SJCRH30 (cell line): Measurements from ENCODE around the gene SYT15. TPM values are rescaled to one million over a fixed set of nuclear protein-coding genes. Genes with fewer than 3 reads are reported as not detected.

Source experiments
- DNase-seq, 2 experiments: peaks; one replicate each; pipeline ENCODE4 v3.0.0-alpha.2; 2015 to 2020
- H3K27ac ChIP-seq: fragments of 250-450 bp; sonication (Bioruptor Pico); 2 replicates; pipeline ENCODE4 v1.5.1; 2020; ENCODE audit warnings: mild to moderate bottlenecking, moderate library complexity
- H3K27me3 ChIP-seq: fragments of 250-450 bp; sonication (Bioruptor Pico); 2 replicates; pipeline ENCODE4 v1.5.1; 2020; ENCODE audit warnings: mild to moderate bottlenecking, moderate library complexity
- H3K36me3 ChIP-seq: fragments of 250-450 bp; sonication (Bioruptor Pico); 2 replicates; pipeline ENCODE4 v1.5.1; 2020; ENCODE audit warnings: mild to moderate bottlenecking, moderate library complexity
- H3K4me1 ChIP-seq: fragments of 250-450 bp; sonication (Bioruptor Pico); 2 replicates; pipeline ENCODE4 v1.5.1; 2020; ENCODE audit warnings: mild to moderate bottlenecking, moderate library complexity
- H3K4me3 ChIP-seq: fragments of 250-450 bp; sonication (Bioruptor Pico); 2 replicates; pipeline ENCODE4 v1.5.1; 2020; ENCODE audit warnings: mild to moderate bottlenecking, moderate library complexity
- H3K9me3 ChIP-seq: fragments of 250-450 bp; sonication (Bioruptor Pico); replicated peaks from 2 replicates; pipeline ENCODE4 v1.5.1; 2020; ENCODE audit warnings: mild to moderate bottlenecking, moderate library complexity
- total RNA-seq: library from RNA; depleted of rRNA; stranded (reverse); fragments of >200 nt; shearing (Covaris generic); gene quantifications from 2 replicates; pipeline ENCODE4 v1.2.3, GENCODE V29; 2014

The SYT15 gene
- total RNA-seq, 1 experiment from 2014 or later: not detected

DNA sequence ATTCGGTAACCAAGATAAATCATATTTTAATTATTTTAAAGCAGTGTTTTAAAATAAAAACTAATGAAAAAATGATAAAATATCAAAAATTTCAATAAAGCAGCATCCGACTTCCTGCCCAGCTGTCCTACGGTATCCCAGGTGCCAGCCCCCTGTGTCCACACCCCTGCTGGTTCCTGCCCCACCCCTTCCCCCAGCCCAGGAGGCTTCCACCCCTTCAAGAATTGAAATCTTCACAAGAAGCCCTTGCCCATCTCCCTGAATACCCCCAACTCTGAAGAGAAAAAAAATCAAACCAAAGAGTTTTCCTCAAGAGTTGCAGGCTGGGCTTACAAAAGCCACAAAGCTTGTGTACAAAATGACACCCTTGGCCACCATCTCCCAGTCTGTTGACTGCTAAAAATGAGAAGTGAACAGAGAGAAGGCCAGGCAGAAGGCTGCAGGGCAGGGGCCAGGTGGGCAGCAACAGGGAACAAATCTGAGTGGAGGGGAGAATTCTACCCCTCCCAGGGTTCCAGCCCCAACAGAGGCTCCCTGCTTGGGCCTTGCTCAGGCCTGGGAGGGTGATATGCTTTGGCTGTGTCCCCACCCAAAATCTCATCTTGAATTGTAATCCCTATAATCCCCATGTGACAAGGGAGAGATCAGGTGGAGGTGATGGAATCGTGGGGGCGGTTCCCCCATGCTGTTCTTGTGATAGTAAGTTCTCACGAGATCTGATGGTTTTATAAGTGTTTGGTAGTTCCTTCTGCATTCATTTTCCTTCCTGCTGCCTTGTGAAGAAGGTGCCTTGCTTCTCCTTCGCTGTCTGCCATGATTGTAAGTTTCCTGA lies 37.0 kb upstream of the SYT15 start:
- H3K27me3 ChIP-seq: no peaks in the 10 kb centered on the region; the same call in 1 of the 2 replicates
- H3K4me1 ChIP-seq: no peaks in the 10 kb centered on the region
- H3K9me3 ChIP-seq: no peaks in the 10 kb centered on the region
- no peak overlapping the region for H3K4me3 ChIP-seq
- no peaks in the 10 kb centered on the region for H3K36me3 ChIP-seq
- no peak overlapping the region for H3K27ac ChIP-seq
- DNase-seq: no peak

DNA sequence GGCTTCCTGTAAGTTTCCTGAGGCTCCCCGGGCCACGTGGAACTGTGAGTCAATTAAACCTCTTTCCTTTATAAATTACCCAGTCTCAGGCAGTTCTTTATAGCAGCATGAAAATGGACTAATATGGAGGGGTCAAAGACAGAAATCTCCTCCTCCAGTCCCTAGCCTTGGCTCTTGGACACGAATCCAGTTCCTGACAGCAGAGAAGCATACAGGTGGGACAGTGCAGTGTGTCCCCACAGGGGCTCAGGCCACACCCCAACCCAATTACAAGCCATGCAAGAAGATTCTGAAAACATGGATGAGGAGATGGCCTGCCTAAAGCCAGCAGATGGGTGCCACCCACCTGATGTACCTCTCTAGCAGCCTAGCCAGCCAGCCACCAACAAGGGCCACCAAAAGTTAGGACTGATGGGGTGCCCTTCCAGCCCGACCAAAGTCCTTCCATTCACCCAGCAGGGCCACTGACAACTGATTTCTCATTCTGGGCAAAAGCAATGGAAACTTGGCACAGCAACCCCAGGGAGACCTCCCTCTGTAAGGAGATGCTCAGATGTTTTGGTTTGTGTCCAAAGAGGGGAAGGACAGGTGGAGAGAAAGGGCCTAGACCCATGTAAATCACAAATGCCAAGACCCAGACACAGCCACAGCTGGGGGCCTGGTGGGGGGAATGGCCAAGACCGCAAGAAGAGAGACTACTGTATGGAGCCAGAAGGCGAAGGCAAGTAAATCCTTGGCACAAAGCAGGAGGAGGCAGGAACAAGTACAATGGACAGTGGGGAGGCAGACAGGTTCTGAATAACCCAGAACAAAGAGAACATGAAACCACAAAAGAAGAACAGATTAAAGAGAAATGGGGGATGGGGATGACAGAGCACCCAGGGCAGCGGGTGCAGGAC lies 36.1 kb upstream of the SYT15 start:
- H3K4me1 ChIP-seq: no peaks in the 10 kb centered on the region
- H3K36me3 ChIP-seq: no peaks in the 10 kb centered on the region
- H3K27ac ChIP-seq: no peak overlapping the region
- H3K9me3 ChIP-seq: no peaks in the 10 kb centered on the region
- no peaks in the 10 kb centered on the region; the same call in 1 of the 2 replicates for H3K27me3 ChIP-seq
- no peak for DNase-seq
- H3K4me3 ChIP-seq: no peak overlapping the region

DNA sequence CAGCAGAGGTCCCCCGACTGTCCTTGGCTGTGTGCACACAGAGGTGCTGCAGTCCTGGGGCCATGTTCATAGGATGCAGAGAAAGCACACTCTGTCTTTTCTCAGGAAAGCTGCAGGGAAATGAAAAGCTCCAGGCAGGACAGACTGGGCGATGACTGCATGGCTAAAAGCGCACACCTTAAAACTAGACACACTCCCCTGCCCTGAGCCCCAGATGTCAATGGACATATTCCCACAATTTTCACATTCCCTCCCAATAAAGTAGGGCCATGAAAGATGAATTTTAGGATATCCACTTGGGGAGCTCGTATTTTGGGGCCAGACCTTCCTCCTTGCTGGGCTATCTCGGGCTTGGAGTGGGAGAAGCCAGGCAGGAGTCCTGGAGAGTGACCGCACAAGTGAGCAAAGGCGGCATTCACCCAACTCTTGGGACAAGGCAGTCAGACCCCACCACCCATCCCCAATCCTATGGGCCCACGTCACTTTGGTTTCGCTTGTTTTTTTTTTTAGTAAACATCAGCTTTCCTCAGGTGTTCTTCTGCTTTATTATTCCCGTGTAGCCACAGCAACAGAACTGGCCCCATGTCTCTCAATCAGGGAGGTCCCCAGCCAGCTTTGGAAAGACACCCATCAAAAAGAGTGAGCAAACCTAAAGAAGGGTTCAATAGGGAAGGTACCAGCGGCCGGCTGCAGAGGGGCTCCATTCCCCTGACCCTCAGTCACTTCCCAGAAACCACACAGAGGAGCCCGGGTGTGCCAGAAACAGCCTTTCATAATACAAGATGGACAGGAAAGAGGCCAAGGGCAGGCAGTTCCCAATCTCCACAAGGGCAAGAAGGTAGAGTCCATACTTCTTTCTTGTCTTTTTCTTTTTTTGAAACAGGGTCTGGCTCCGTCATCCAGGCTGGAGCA lies 35.2 kb upstream of the SYT15 start:
- Histone ChIP-seq H3K27me3 (no peaks in the 10 kb centered on the region; the same call in 1 of the 2 replicates), H3K9me3 (no peaks in the 10 kb centered on the region), H3K4me1 (no peaks in the 10 kb centered on the region), H3K27ac (no peak overlapping the region), H3K4me3 (no peak overlapping the region), H3K36me3 (no peaks in the 10 kb centered on the region)
- no peak for DNase-seq

DNA sequence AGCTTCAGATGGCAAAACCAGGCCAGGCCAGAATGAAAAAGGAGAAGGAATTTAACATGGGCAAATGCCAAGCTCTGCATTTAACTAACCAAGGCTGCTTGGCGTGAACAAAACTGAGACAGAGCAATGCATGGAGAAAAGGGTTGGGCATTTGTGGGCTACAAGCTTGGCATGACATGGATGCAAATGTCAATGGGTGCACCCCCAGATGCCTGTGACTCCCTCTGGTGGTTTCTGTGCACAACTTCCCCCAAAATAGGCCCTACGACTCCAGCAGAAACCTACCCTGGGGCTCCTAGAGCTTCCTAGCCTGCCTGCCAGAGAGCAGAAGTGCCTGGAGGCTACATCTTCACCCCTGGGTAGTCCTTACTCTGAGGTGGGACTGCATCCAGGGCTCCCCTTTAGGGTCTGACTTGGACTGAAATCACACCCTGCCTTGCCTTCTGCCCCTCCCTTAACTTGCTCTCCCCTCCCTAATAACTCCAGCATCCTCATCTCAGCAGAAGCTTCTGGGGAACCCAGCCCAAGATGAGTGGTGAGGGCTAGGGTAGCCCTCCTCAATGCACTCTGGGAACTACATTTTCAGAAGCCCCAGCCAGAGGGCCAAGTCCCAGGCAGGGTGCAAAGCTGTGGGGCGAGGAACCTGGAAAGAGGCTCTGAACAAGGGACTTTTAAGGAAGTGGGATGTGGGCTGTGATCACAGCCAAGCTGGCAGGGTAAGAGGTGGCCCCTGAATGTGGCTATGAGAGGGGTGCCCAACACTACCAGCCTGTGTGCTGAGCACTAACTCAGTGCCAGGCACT lies 33.7 kb upstream of the SYT15 start:
- H3K27me3 ChIP-seq: no peaks in the 10 kb centered on the region; the same call in 1 of the 2 replicates
- H3K4me3 ChIP-seq: no peak overlapping the region
- no peaks in the 10 kb centered on the region for H3K9me3 ChIP-seq
- H3K27ac ChIP-seq: no peak overlapping the region
- peak in 1 of 2 experiments; percentile 15 for DNase-seq
- no peaks in the 10 kb centered on the region for H3K4me1 ChIP-seq
- H3K36me3 ChIP-seq: no peaks in the 10 kb centered on the region

DNA sequence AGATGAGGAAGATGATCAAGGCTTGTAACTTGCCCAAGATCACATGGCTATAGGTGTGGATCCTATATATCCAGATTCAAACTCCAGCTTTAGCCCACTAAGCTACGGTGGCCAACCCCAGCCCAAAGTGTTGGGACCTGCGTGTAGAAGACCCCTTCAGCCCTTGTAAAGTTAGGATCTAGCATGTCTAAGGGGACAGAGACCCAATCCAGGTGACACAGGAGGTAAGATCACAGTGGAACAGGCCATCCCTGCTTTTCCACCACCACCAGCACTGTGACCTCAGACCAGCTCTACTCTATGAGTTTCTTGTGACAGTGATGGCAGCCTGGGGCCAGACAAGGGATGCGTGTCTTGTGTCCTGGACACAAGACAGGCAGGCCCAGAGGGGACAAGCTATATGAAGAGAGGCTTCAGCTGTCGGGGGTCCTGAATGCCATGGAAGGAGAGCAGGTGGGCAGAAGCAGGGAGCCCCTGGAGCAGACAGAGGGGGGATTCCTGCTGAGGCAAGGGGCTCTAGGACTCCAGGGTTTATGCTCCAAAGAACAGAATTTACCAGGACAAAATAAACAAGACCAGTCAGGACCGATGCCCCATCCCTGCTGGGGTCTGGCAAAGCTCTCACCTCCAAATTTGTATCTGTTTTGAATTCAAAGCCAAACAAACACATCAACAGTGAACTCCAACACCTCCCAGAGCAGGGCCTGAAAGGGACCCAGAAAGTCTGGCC lies 32.9 kb upstream of the SYT15 start:
- Histone ChIP-seq H3K9me3 (no peaks in the 10 kb centered on the region), H3K4me1 (no peaks in the 10 kb centered on the region), H3K27ac (no peak overlapping the region), H3K36me3 (no peaks in the 10 kb centered on the region), H3K4me3 (no peak overlapping the region), H3K27me3 (no peaks in the 10 kb centered on the region; the same call in 1 of the 2 replicates)
- DNase-seq: no peak

DNA sequence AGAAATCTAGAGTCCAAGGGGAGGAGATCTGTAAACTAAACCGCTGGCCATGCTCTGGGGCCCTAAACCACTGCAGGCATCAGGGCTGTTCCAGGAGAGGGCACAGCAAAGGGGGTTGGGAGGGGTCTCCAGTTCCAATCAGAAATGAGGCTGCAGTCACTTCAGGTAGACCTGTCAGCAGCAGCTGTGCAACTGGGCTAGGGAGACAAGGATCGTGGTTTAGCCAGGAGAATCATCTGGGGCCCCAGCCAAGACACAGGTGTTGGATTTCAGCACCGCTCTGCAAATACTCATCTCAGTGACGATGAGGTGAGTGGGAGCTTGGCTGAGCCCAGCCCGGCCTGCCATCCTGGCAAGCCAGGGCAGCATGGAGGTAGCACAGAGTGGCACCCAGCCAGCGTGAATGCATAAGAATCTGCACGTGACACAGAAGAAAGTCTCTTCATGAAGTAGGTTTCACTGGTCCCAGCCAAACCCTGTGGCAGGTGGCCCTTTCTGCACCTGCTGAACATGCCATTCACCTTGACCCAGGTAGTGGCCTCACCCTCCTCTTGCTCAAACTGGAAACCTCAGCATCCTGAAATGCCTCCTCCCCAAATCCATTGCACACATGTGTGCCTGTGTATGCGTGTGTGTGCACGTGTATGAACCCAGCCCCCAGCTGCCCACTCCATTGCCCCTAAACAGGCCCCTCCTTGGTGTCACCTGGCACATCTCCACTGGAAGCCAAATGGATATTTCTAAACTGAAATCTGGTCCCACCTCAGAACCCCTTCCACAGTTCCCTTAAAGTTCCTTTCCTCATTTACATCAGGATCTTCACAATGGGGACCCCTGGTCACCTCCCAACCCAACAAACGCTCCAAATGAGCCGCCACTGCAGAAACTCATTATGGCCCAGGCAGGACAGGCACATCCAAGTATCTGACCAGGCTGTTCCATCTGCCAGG lies 32.1 kb upstream of the SYT15 start:
- Histone ChIP-seq H3K9me3 (no peaks in the 10 kb centered on the region), H3K4me1 (no peaks in the 10 kb centered on the region), H3K27ac (no peak overlapping the region), H3K4me3 (no peak overlapping the region), H3K27me3 (no peaks in the 10 kb centered on the region; the same call in 1 of the 2 replicates), H3K36me3 (no peaks in the 10 kb centered on the region)
- no peak for DNase-seq

DNA sequence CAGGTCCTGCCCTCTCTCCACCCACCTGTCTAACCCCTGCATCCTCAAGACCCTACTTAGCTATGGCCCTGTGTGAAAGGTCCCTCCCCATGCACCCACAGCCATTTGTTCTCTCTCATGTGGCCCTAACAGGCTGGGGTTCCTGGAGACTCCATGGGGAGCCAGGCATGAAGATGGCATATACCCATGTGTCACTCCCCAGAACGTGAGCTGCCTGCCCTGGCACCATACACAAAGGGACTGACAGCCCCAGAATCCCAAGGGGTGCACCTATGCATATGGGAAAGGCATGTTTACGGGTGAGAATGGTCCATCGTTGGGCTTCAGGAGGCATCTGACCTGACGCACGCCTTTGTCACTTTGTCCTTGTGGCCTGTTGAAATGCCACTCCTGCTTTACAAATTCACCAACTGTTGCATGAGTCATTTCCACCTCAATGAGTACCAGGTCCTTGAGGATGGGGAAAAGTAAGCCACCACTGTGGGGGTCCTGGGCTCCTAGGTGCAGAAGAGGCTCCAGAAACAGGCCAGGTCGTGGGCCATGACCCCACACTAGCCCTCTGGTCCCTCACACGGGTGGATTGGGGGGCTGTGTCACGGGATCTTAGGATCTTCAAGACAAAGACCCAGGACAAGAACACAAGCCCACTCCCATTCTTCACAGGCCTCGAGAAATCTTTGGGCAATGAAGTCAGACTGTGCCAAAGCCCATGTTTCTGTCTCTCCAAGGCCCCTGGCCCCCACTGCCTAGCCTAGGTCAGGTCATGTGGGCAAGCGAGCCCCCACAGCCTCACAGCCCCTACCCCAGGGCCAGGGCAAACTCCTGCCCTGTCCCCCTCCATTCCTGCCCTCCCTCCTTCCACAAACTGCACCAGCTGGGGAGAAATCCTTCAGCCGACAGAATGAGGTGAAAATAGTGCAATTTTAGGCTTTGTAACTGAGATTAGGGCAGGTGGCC lies 31.1 kb upstream of the SYT15 start:
- no peak for DNase-seq
- Histone ChIP-seq H3K27me3 (no peaks in the 10 kb centered on the region; the same call in 1 of the 2 replicates), H3K36me3 (no peaks in the 10 kb centered on the region), H3K4me3 (no peak overlapping the region), H3K9me3 (no peaks in the 10 kb centered on the region), H3K27ac (no peak overlapping the region), H3K4me1 (peaks cover 4% of the 10 kb centered on the region; the same call in 1 of the 2 replicates)

GRCh38 chr10:46548498-46549090 lies 30.3 kb upstream of the SYT15 start:
- H3K27me3 ChIP-seq: no peaks in the 10 kb centered on the region; the same call in 1 of the 2 replicates
- H3K4me1 ChIP-seq: peaks cover 4% of the 10 kb centered on the region; the same call in 1 of the 2 replicates
- no peak overlapping the region for H3K27ac ChIP-seq
- H3K36me3 ChIP-seq: no peaks in the 10 kb centered on the region
- DNase-seq: no peak
- no peaks in the 10 kb centered on the region for H3K9me3 ChIP-seq
- H3K4me3 ChIP-seq: no peak overlapping the region

GRCh38 chr10:46549171-46550075 lies 29.5 kb upstream of the SYT15 start:
- Histone ChIP-seq H3K9me3 (no peaks in the 10 kb centered on the region), H3K27me3 (no peaks in the 10 kb centered on the region; the same call in 1 of the 2 replicates), H3K4me1 (peaks cover 4% of the 10 kb centered on the region; the same call in 1 of the 2 replicates), H3K36me3 (no peaks in the 10 kb centered on the region), H3K27ac (no peak overlapping the region), H3K4me3 (no peak overlapping the region)
- DNase-seq: no peak

GRCh38 chr10:46550076-46550790 lies 28.7 kb upstream of the SYT15 start:
- H3K36me3 ChIP-seq: no peaks in the 10 kb centered on the region
- DNase-seq: no peak
- no peaks in the 10 kb centered on the region for H3K9me3 ChIP-seq
- H3K27me3 ChIP-seq: no peaks in the 10 kb centered on the region
- H3K27ac ChIP-seq: no peak overlapping the region
- H3K4me1 ChIP-seq: peaks cover 4% of the 10 kb centered on the region; the same call in 1 of the 2 replicates
- H3K4me3 ChIP-seq: no peak overlapping the region
